Activated CD8-positive, alpha-beta T cell treated with anti-CD3 and anti-CD28 coated beads for 36 hours (primary cell): ENCODE results near the gene CAT. TPM values are rescaled to one million over a fixed set of nuclear protein-coding genes. Genes with fewer than 3 reads are reported as not detected.

ENCODE experiments used
- ATAC-seq: fragments of 200-7000 bp; cut with Tn5 transposase; one replicate; pipeline ENCODE4 v1.10.0; 2021; ENCODE audit warnings: mild to moderate bottlenecking, moderate library complexity
- CTCF ChIA-PET: fragments of 350-600 bp; sonication (Branson Sonifier 250); formaldehyde crosslinking; loops from one replicate; lab custom pipeline; 2021; ENCODE audit warnings: antibody characterized with exemption; lab: Charles Lee
- POLR2A ChIA-PET: fragments of 350-600 bp; sonication (Branson Sonifier 250); formaldehyde crosslinking; loops from one replicate; lab custom pipeline; 2021; ENCODE audit warnings: antibody characterized with exemption; lab: Charles Lee
- DNase-seq: peaks from one replicate; pipeline ENCODE4 v3.0.0-alpha.2; 2020
- H3K27ac Mint-ChIP-seq: one replicate; pipeline ENCODE4 v1.8.0; 2021; ENCODE audit warnings: mild to moderate bottlenecking, mixed read lengths
- H3K27me3 Mint-ChIP-seq: one replicate; pipeline ENCODE4 v1.8.0; 2021; ENCODE audit warnings: mixed read lengths
- H3K36me3 Mint-ChIP-seq: one replicate; pipeline ENCODE4 v1.8.0; 2021; ENCODE audit warnings: low read depth, mixed read lengths
- H3K4me1 Mint-ChIP-seq: one replicate; pipeline ENCODE4 v1.8.0; 2021; ENCODE audit warnings: low read depth, mixed read lengths
- H3K4me3 Mint-ChIP-seq: one replicate; pipeline ENCODE4 v1.8.0; 2021; ENCODE audit warnings: mild to moderate bottlenecking, moderate library complexity, mixed read lengths
- H3K9me3 Mint-ChIP-seq: one replicate; pipeline ENCODE4 v1.8.0; 2021; ENCODE audit warnings: mixed read lengths
- CTCF ChIP-seq: fragments of 200-600 bp; IDR thresholded peaks from one replicate; pipeline ENCODE4 v1.8.0; 2022; ENCODE audit warnings: antibody characterized with exemption, mild to moderate bottlenecking
- intact Hi-C: fragments of 100-400 bp; cut with micrococcal nuclease; formaldehyde crosslinking; loops from one replicate; pipeline ENCODE4 v1.10.0; 2022
- total RNA-seq, 2 experiments: library from RNA; stranded (reverse); gene quantifications; one replicate each; pipeline ENCODE4 v1.2.3, GENCODE V29; 2021

The CAT gene
- total RNA-seq, 2 experiments from 2014 or later: 23.9 to 24.8 TPM

- H3K4me3 Mint-ChIP-seq: no peak overlapping the region
- ATAC-seq: no peak
- TF ChIP-seq CTCF: no peak
- H3K36me3 Mint-ChIP-seq: peaks cover 9% of the 10 kb centered on the region
- ChIA-PET POLR2A (no interaction called here), CTCF (interaction anchor here (1.5 kb wide), 1 partner anchor 52 kb away, joined by 3 read pairs; no protein-coding TSS in a partner anchor)
- H3K27me3 Mint-ChIP-seq: peaks cover 12% of the 10 kb centered on the region
- no peak for DNase-seq
- peaks cover 14% of the 10 kb centered on the region for H3K9me3 Mint-ChIP-seq
- intact Hi-C loops: no loop called here
- no peaks in the 10 kb centered on the region for H3K4me1 Mint-ChIP-seq
- H3K27ac Mint-ChIP-seq: no peak overlapping the region
These were observed 23.2 kb upstream of the CAT start for GRCh38 chr11:34415538-34415937.

- no peak overlapping the region for H3K27ac Mint-ChIP-seq
- H3K4me3 Mint-ChIP-seq: no peak overlapping the region
- DNase-seq (no peak), ATAC-seq (no peak)
- no peaks in the 10 kb centered on the region for H3K4me1 Mint-ChIP-seq
- TF ChIP-seq CTCF: no peak
- H3K9me3 Mint-ChIP-seq: peaks cover 14% of the 10 kb centered on the region
- H3K27me3 Mint-ChIP-seq: peaks cover 13% of the 10 kb centered on the region
- CTCF ChIA-PET: interaction anchor here (1.5 kb wide), 1 partner anchor 52 kb away, joined by 3 read pairs; no protein-coding TSS in a partner anchor
- H3K36me3 Mint-ChIP-seq: peaks cover 9% of the 10 kb centered on the region
- POLR2A ChIA-PET: no interaction called here
- intact Hi-C loops: no loop called here
These were observed 22.6 kb upstream of the CAT start for GRCh38 chr11:34416088-34416487.

GRCh38 chr11:34416766-34417165 is 22.0 kb upstream of the CAT start:
- no peak overlapping the region for H3K27ac Mint-ChIP-seq
- TF ChIP-seq CTCF: no peak
- ChIA-PET POLR2A (no interaction called here), CTCF (interaction anchor here (1.5 kb wide), 1 partner anchor 51 kb away, joined by 3 read pairs; no protein-coding TSS in a partner anchor)
- DNase-seq (no peak), ATAC-seq (no peak)
- no peak overlapping the region for H3K4me3 Mint-ChIP-seq
- intact Hi-C loops: no loop called here
- H3K4me1 Mint-ChIP-seq: no peaks in the 10 kb centered on the region
- H3K27me3 Mint-ChIP-seq: peaks cover 13% of the 10 kb centered on the region
- H3K9me3 Mint-ChIP-seq: peaks cover 14% of the 10 kb centered on the region
- peaks cover 9% of the 10 kb centered on the region for H3K36me3 Mint-ChIP-seq

- ChIA-PET POLR2A (no interaction called here), CTCF (no interaction called here)
- peaks cover 14% of the 10 kb centered on the region for H3K9me3 Mint-ChIP-seq
- peaks cover 9% of the 10 kb centered on the region for H3K36me3 Mint-ChIP-seq
- no peak for TF ChIP-seq CTCF
- H3K4me1 Mint-ChIP-seq: no peaks in the 10 kb centered on the region
- intact Hi-C loops: no loop called here
- DNase-seq (no peak), ATAC-seq (no peak)
- H3K4me3 Mint-ChIP-seq: no peak overlapping the region
- H3K27me3 Mint-ChIP-seq: peaks cover 15% of the 10 kb centered on the region
- no peak overlapping the region for H3K27ac Mint-ChIP-seq
These were observed 21.5 kb upstream of the CAT start for GRCh38 chr11:34417202-34417601.

GRCh38 chr11:34419158-34419557 is 19.6 kb upstream of the CAT start:
- no peak for TF ChIP-seq CTCF
- no peak overlapping the region for H3K4me3 Mint-ChIP-seq
- ChIA-PET CTCF (no interaction called here), POLR2A (no interaction called here)
- peaks cover 18% of the 10 kb centered on the region for H3K27me3 Mint-ChIP-seq
- H3K27ac Mint-ChIP-seq: no peak overlapping the region
- H3K36me3 Mint-ChIP-seq: peaks cover 3% of the 10 kb centered on the region
- ATAC-seq (no peak), DNase-seq (no peak)
- H3K9me3 Mint-ChIP-seq: no peaks in the 10 kb centered on the region
- H3K4me1 Mint-ChIP-seq: no peaks in the 10 kb centered on the region
- intact Hi-C loops: no loop called here
